Lower lobe of right lung (tissue), 2 donors: Measurements from ENCODE around the gene LGR6. TPM values are rescaled to one million over a fixed set of nuclear protein-coding genes. Genes with fewer than 3 reads are reported as not detected.

ENCODE experiments used
- ATAC-seq, 2 donors: fragments of 200-7000 bp; cut with Tn5 transposase; one replicate each; pipeline ENCODE4 v1.9.1; 2020 to 2022; ENCODE audit warnings: mild to moderate bottlenecking in 2 of 2, moderate library complexity in 2 of 2
- DNase-seq: peaks from one replicate; pipeline ENCODE4 v3.0.0-alpha.2; 2020
- H3K27ac ChIP-seq: fragments of 200-600 bp; one replicate; pipeline ENCODE4 v1.8.0; 2022
- H3K27me3 ChIP-seq: fragments of 200-600 bp; one replicate; pipeline ENCODE4 v1.8.0; 2022; ENCODE audit warnings: low read depth
- H3K36me3 ChIP-seq: fragments of 200-600 bp; one replicate; pipeline ENCODE4 v1.8.0; 2022; ENCODE audit warnings: mild to moderate bottlenecking
- H3K4me1 ChIP-seq: fragments of 200-600 bp; one replicate; pipeline ENCODE4 v1.8.0; 2022
- H3K4me3 ChIP-seq: fragments of 200-600 bp; one replicate; pipeline ENCODE4 v1.8.0; 2022; ENCODE audit warnings: mild to moderate bottlenecking
- H3K9me3 ChIP-seq: fragments of 200-600 bp; one replicate; pipeline ENCODE4 v1.8.0; 2022
- CTCF ChIP-seq: fragments of 200-600 bp; IDR thresholded peaks from one replicate; pipeline ENCODE4 v1.8.0; 2022; ENCODE audit warnings: antibody characterized with exemption, mild to moderate bottlenecking
- intact Hi-C: fragments of 100-400 bp; cut with DNase I; formaldehyde crosslinking; loops from one replicate; pipeline ENCODE4 v1.11.0; 2022
- total RNA-seq: library from RNA; stranded (reverse); fragmentation: NEBNext Ultra II Directional; extraction: Animal tissue kit (Norgen Biotek cat#: 25700); gene quantifications from one replicate; pipeline ENCODE4 v1.2.1, GENCODE V29; 2021
- donor health status: DM: no; HTN: yes; CAD: no; lungs with severe emphysema.

LGR6 gene
- total RNA-seq, 1 donor from 2014 or later, result 1.7 TPM

GRCh38 chr1:202156590-202156989 is 37.0 kb upstream of the LGR6 start:
- no peak overlapping the region for H3K4me3 ChIP-seq
- no peak for TF ChIP-seq CTCF
- H3K9me3 ChIP-seq, result no peaks in the 10 kb centered on the region
- DNase-seq (no peak), ATAC-seq (no peak)
- no peaks in the 10 kb centered on the region for H3K36me3 ChIP-seq
- H3K4me1 ChIP-seq, result peaks cover 22% of the 10 kb centered on the region
- no peaks in the 10 kb centered on the region for H3K27me3 ChIP-seq
- intact Hi-C loops, result no loop called here
- H3K27ac ChIP-seq, result no peak overlapping the region

GRCh38 chr1:202157945-202158344 is 35.7 kb upstream of the LGR6 start:
- Histone ChIP-seq H3K27me3 (no peaks in the 10 kb centered on the region), H3K4me1 (peaks cover 33% of the 10 kb centered on the region), H3K36me3 (no peaks in the 10 kb centered on the region), H3K27ac (no peak overlapping the region), H3K9me3 (no peaks in the 10 kb centered on the region), H3K4me3 (no peak overlapping the region)
- ATAC-seq, result no peak
- DNase-seq, result no peak
- intact Hi-C loops, result no loop called here
- no peak for TF ChIP-seq CTCF

GRCh38 chr1:202158810-202159533 is 34.6 kb upstream of the LGR6 start:
- no peak for TF ChIP-seq CTCF
- no peak for ATAC-seq
- no peaks in the 10 kb centered on the region for H3K27me3 ChIP-seq
- intact Hi-C loops, result no loop called here
- peaks cover 33% of the 10 kb centered on the region for H3K4me1 ChIP-seq
- peak overlapping the region; percentile 76 for H3K27ac ChIP-seq
- H3K4me3 ChIP-seq, result peak overlapping the region; percentile 54
- no peaks in the 10 kb centered on the region for H3K9me3 ChIP-seq
- DNase-seq, result no peak
- H3K36me3 ChIP-seq, result no peaks in the 10 kb centered on the region

- no peak for ATAC-seq
- Histone ChIP-seq H3K9me3 (no peaks in the 10 kb centered on the region), H3K4me1 (peaks cover 32% of the 10 kb centered on the region), H3K4me3 (peak overlapping the region; percentile 54), H3K36me3 (no peaks in the 10 kb centered on the region), H3K27ac (peak overlapping the region; percentile 76), H3K27me3 (no peaks in the 10 kb centered on the region)
- intact Hi-C loops, result no loop called here
- DNase-seq, result no peak
- TF ChIP-seq CTCF, result no peak
These were observed 33.8 kb upstream of the LGR6 start for GRCh38 chr1:202159534-202160371.

GRCh38 chr1:202160377-202160940 is 33.1 kb upstream of the LGR6 start, which contains the start of gene PTPN7:
PTPN7 (minus strand) TSS chr1:202160602; CDS start chr1:202159402, 1,200 bp downstream.
- no peaks in the 10 kb centered on the region for H3K36me3 ChIP-seq
- no peaks in the 10 kb centered on the region for H3K27me3 ChIP-seq
- H3K4me3 ChIP-seq, result peak within 1 kb of the TSS; percentile 54
- peak; percentile 63 to 74 for ATAC-seq
- H3K27ac ChIP-seq, result peak within 1 kb of the TSS; percentile 76
- peak; percentile 39 for TF ChIP-seq CTCF
- intact Hi-C loops, result no loop called here
- peak; percentile 74 for DNase-seq
- H3K9me3 ChIP-seq, result no peaks in the 10 kb centered on the region
- H3K4me1 ChIP-seq, result peaks cover 25% of the 10 kb centered on the region
